Ovary (tissue), 9 donors: Measurements from ENCODE around the gene VEPH1. TPM values are rescaled to one million over a fixed set of nuclear protein-coding genes. Genes with fewer than 3 reads are reported as not detected.

Source experiments
- DNase-seq, 5 donors: peaks; one replicate each; pipeline ENCODE4 v3.0.0-alpha.2; 2019 to 2020
- H3K27ac ChIP-seq, 2 donors: fragments of 200-600 bp; one replicate each; pipeline versions ENCODE4 v1.5.1 to v1.8.0; 2019 to 2022
- H3K27me3 ChIP-seq: fragments of 200-600 bp; one replicate; pipeline ENCODE4 v1.8.0; 2022
- H3K36me3 ChIP-seq: fragments of 200-600 bp; sonication (generic); one replicate; pipeline ENCODE4 v1.5.1; 2019
- H3K4me1 ChIP-seq: one replicate; pipeline ENCODE4 v1.8.1; 2013; ENCODE audit warnings: mild to moderate bottlenecking, moderate library complexity; ENCODE audit not compliant: insufficient read depth
- H3K4me3 ChIP-seq: fragments of 200-600 bp; sonication (generic); one replicate; pipeline ENCODE4 v1.5.1; 2017
- H3K9me3 ChIP-seq, 2 donors: fragments of 200-600 bp in 1 of 2; sonication (generic) in 1 of 2; one replicate each; pipeline versions ENCODE4 v1.5.1 to v1.8.1; 2013 to 2019; ENCODE audit warnings: mild to moderate bottlenecking in 1 of 2, moderate library complexity in 1 of 2
- EP300 ChIP-seq: sonication (generic); formaldehyde crosslinking; IDR thresholded peaks from one replicate; pipeline ENCODE4 v1.6.1; 2017; ENCODE audit warnings: antibody characterized with exemption
- POLR2A ChIP-seq: fragments of 450-650 bp; IDR thresholded peaks from one replicate; pipeline ENCODE4 v1.6.1; 2017; ENCODE audit warnings: antibody characterized with exemption, mild to moderate bottlenecking, moderate library complexity
- WGBS, 3 donors: extraction: QIAGEN DNeasy Blood & Tissue Kit in 1 of 3; methylation state at CpG; one replicate each; pipeline versions ENCODE4 v1.1.5 to v1.1.7; 2013 to 2017; 5-methylcytosine and 5-hydroxymethylcytosine counted together
- intact Hi-C, 4 donors: fragments of 100-400 bp; cut with DNase I; formaldehyde crosslinking; loops; one replicate each; pipeline versions ENCODE4 v1.11.0 to v1.15.1; 2022 to 2023
- polyA plus RNA-seq, 2 donors: library from polyadenylated mRNA; stranded (reverse); fragments of 200-250 nt in 1 of 2; fragments of 350-450 nt in 1 of 2; fragmentation: Illumina TruSeq in 1 of 2; extraction: RNeasy Lipid Tissue Mini Kit (QIAGEN cat#74804) in 1 of 2; gene quantifications; one replicate each; pipeline ENCODE4 v1.2.3, GENCODE V29; 2013 to 2014
- total RNA-seq, 7 donors: library from RNA; depleted of rRNA in 2 of 7; stranded (reverse); fragments of >200 nt in 2 of 7; fragmentation: NEBNext Ultra II Directional in 3 of 7; extraction: Animal tissue kit (Norgen Biotek cat#: 25700) in 3 of 7; gene quantifications; one replicate each; pipeline versions ENCODE4 v1.1.0 to v1.2.4, GENCODE V29; 2016 to 2023
- TF ChIP-seq, protein P1 (sequence below), 3 donors: fragments of 450-650 bp in 2 of 3; fragments of 200-600 bp in 1 of 3; IDR thresholded peaks; one replicate each; pipeline versions ENCODE4 v1.5.1 to v1.8.0; 2016 to 2022; ENCODE audit warnings: antibody characterized with exemption in 3 of 3, mild to moderate bottlenecking in 1 of 3
- donor health status: DM: no; HTN: no; CAD: no; lungs with moderate emphysema.
- donor health status: DM: no; HTN: no; CAD: no.
- donor health status: Bipolar disorder and iron deficiency.
- donor health status: DM: yes; HTN: yes; CAD: no.
- donor health status: DM: no; HTN: no; CAD: no.
- donor health status: DM: yes; HTN: yes; CAD: no.

The VEPH1 gene
- total and polyA plus RNA-seq, 9 donors = 0.23 to 4.6 (median 1.3) TPM; not detected in 1

GRCh38 chr3:157453824-157454223 is 49.4 kb downstream of the VEPH1 start:
- H3K27ac ChIP-seq = no peak overlapping the region
- 59 to 69% (median 62%) methylated on average over 1 of the region's 1 CpG for whole genome bisulfite sequencing, 3 donors
- H3K36me3 ChIP-seq = no peaks in the 10 kb centered on the region
- no peak overlapping the region for H3K4me3 ChIP-seq
- no peak for DNase-seq
- H3K9me3 ChIP-seq = no peaks in the 10 kb centered on the region
- TF ChIP-seq POLR2A = no peak
- no peaks in the 10 kb centered on the region for H3K27me3 ChIP-seq
- H3K4me1 ChIP-seq = no peaks in the 10 kb centered on the region
- intact Hi-C loops = no loop called here

DNA sequence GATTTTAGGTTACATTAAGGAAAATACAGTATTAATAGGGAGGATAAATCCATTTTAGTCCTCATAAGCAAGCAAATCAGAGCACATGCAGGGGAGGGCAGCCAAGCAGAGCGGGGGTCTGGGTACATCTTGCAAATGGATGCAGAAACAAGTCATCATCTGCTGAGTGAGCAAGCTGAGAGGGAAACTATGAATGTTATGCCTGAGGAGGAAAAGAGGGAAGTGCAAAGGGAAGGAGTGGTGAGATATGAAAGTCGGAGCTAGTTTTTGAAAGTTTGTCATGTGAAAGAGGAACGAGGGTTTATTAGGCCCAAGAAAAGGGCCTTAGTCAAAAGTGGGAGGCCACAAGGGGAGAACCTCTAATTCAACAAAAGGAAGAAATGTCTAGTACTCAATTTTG is 51.1 kb downstream of the VEPH1 start:
- H3K27ac ChIP-seq = no peak overlapping the region
- WGBS, 3 donors = 61 to 73% (median 68%) methylated on average over 3 of the region's 3 CpGs

DNA sequence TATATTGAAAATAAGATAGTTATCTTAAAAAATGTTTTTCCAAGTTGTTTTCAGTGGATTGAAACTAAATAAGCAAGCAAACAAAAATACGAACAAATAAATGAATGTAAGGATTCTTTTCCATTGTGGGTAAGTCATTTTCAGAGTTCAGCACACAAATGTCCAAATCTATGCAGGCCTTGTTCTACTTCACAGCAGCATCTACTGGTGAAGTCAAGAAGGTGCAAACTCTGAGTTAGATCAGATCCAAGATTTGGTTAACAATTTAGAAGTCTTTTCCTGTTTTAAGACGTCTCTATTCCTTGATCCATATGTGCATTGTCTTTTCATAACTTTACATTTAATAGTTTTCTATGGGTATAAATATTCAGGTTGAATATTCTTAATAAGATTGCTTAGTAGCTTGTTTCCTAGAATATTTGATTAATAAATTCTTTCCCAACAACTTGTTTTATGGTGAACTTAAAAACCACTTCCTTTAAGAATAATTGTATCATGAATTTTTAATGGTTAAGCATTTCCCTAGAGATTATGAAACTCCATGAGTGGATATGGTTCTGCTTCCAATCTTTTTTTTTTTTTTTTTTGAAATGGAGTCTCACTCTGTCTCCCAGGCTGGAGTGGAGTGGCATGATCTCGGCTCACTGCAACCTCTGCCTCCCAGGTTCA is 56.1 kb downstream of the VEPH1 start:
- H3K27me3 ChIP-seq = no peaks in the 10 kb centered on the region
- H3K36me3 ChIP-seq = no peaks in the 10 kb centered on the region
- no peak overlapping the region for H3K4me3 ChIP-seq
- 57 to 63% (median 61%) methylated on average over 3 of the region's 3 CpGs for WGBS, 3 donors
- no peaks in the 10 kb centered on the region for H3K9me3 ChIP-seq
- intact Hi-C loops = no loop called here
- DNase-seq = no peak
- no peak overlapping the region for H3K27ac ChIP-seq
- H3K4me1 ChIP-seq = no peaks in the 10 kb centered on the region
- TF ChIP-seq POLR2A (no peak), EP300 (no peak)
- TF ChIP-seq, protein P1, sequence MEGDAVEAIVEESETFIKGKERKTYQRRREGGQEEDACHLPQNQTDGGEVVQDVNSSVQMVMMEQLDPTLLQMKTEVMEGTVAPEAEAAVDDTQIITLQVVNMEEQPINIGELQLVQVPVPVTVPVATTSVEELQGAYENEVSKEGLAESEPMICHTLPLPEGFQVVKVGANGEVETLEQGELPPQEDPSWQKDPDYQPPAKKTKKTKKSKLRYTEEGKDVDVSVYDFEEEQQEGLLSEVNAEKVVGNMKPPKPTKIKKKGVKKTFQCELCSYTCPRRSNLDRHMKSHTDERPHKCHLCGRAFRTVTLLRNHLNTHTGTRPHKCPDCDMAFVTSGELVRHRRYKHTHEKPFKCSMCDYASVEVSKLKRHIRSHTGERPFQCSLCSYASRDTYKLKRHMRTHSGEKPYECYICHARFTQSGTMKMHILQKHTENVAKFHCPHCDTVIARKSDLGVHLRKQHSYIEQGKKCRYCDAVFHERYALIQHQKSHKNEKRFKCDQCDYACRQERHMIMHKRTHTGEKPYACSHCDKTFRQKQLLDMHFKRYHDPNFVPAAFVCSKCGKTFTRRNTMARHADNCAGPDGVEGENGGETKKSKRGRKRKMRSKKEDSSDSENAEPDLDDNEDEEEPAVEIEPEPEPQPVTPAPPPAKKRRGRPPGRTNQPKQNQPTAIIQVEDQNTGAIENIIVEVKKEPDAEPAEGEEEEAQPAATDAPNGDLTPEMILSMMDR (IDR thresholded peaks at IDR 0.05) = no peak

More for the DNA sequence above, 51.1 kb downstream of the VEPH1 start:
- Histone ChIP-seq H3K36me3 (no peaks in the 10 kb centered on the region), H3K4me1 (no peaks in the 10 kb centered on the region), H3K9me3 (no peaks in the 10 kb centered on the region), H3K27me3 (no peaks in the 10 kb centered on the region), H3K4me3 (no peak overlapping the region)
- TF ChIP-seq POLR2A = no peak
- TF ChIP-seq, protein P1 (IDR thresholded peaks at IDR 0.05) = no peak
- TF ChIP-seq EP300 = no peak
- no peak for DNase-seq
- intact Hi-C loops = no loop called here

GRCh38 chr3:157445857-157446256 is 57.4 kb downstream of the VEPH1 start:
- H3K4me3 ChIP-seq = no peak overlapping the region
- no peaks in the 10 kb centered on the region for H3K27me3 ChIP-seq
- no peaks in the 10 kb centered on the region for H3K9me3 ChIP-seq
- H3K36me3 ChIP-seq = no peaks in the 10 kb centered on the region
- intact Hi-C loops = no loop called here
- H3K4me1 ChIP-seq = no peaks in the 10 kb centered on the region
- H3K27ac ChIP-seq = no peak overlapping the region
- WGBS, 3 donors = 87 to 99% (median 94%) methylated on average over 1 of the region's 1 CpG
- TF ChIP-seq EP300 (no peak), POLR2A (no peak)
- TF ChIP-seq, protein P1 (IDR thresholded peaks at IDR 0.05) = no peak
- DNase-seq = no peak

GRCh38 chr3:157444797-157445184 is 58.4 kb downstream of the VEPH1 start:
- no peak for TF ChIP-seq POLR2A
- TF ChIP-seq EP300 = no peak
- TF ChIP-seq, protein P1 (IDR thresholded peaks at IDR 0.05) = no peak
- Histone ChIP-seq H3K27me3 (no peaks in the 10 kb centered on the region), H3K4me1 (no peaks in the 10 kb centered on the region), H3K9me3 (no peaks in the 10 kb centered on the region), H3K36me3 (no peaks in the 10 kb centered on the region), H3K27ac (no peak overlapping the region), H3K4me3 (no peak overlapping the region)
- 90 to 93% (median 91%) methylated on average over 1 of the region's 1 CpG for WGBS, 3 donors
- no peak for DNase-seq
- intact Hi-C loops = no loop called here
